HepG2 (cell line): ENCODE data around the gene COQ3. TPM values are rescaled to one million over a fixed set of nuclear protein-coding genes. Genes with fewer than 3 reads are reported as not detected.
A peak's percentile ranks its signal among the peaks of the same experiment; 100 is the strongest.

Source experiments
- ARNT2 ChIP-seq: sonication (generic); formaldehyde crosslinking; IDR thresholded peaks from 2 replicates; pipeline ENCODE4 v1.8.0; 2022; ENCODE audit warnings: mild to moderate bottlenecking, low read depth, missing genetic modification reagents, moderate library complexity
- LCORL ChIP-seq, 2 experiments: fragments of 450-650 bp in 1 of 2; sonication (generic) in 1 of 2; formaldehyde crosslinking in 1 of 2; IDR thresholded peaks; 2 replicates each; pipeline versions ENCODE4 v1.5.0 to v1.6.1; 2017 to 2020; ENCODE audit warnings: antibody characterized with exemption in 1 of 2, missing genetic modification reagents in 1 of 2
- MBNL3 ChIP-seq: fragments of 250-450 bp; sonication (Bioruptor Pico); conservative IDR thresholded peaks from 2 replicates; pipeline ENCODE4 v1.8.0; 2022; ENCODE audit warnings: mild to moderate bottlenecking, inconsistent platforms
- MTF1 ChIP-seq: sonication (generic); formaldehyde crosslinking; IDR thresholded peaks from 2 replicates; pipeline ENCODE4 v1.5.0; 2020; ENCODE audit warnings: missing genetic modification reagents
- PTBP1 ChIP-seq: fragments of 200-400 bp; formaldehyde crosslinking; IDR thresholded peaks from 2 replicates; pipeline ENCODE4 v1.6.1; 2018; ENCODE audit warnings: low read length, low read depth; ENCODE audit not compliant: poor library complexity, severe bottlenecking
- SNAPC2 ChIP-seq: sonication (generic); formaldehyde crosslinking; IDR thresholded peaks from 2 replicates; pipeline ENCODE4 v1.8.1; 2022; ENCODE audit warnings: mild to moderate bottlenecking, missing genetic modification reagents
- TBL1XR1 ChIP-seq: fragments of 150-350 bp; IDR thresholded peaks from 2 replicates; pipeline ENCODE4 v1.6.1; 2014; ENCODE audit warnings: borderline replicate concordance, low read length; ENCODE audit not compliant: partially characterized antibody
- ZBTB42 ChIP-seq: sonication (generic); formaldehyde crosslinking; IDR thresholded peaks from 2 replicates; pipeline ENCODE4 v1.5.0; 2020; ENCODE audit warnings: mild to moderate bottlenecking, missing genetic modification reagents
- ZFP36L1 ChIP-seq: sonication (generic); formaldehyde crosslinking; IDR thresholded peaks from 2 replicates; pipeline ENCODE4 v1.8.0; 2022; ENCODE audit warnings: mild to moderate bottlenecking, missing genetic modification reagents, moderate library complexity
- ZNF224 ChIP-seq: sonication (generic); formaldehyde crosslinking; IDR thresholded peaks from 2 replicates; pipeline ENCODE4 v1.5.0; 2020; ENCODE audit warnings: mild to moderate bottlenecking, missing genetic modification reagents
- ZNF335 ChIP-seq: sonication (generic); formaldehyde crosslinking; IDR thresholded peaks from 2 replicates; pipeline ENCODE4 v1.4.0; 2020; ENCODE audit warnings: missing genetic modification reagents
- ZNF337 ChIP-seq: sonication (generic); formaldehyde crosslinking; IDR thresholded peaks from 2 replicates; pipeline ENCODE4 v1.5.1; 2020; ENCODE audit warnings: missing genetic modification reagents, low read depth, mild to moderate bottlenecking, borderline replicate concordance
- ZNF547 ChIP-seq: sonication (generic); formaldehyde crosslinking; IDR thresholded peaks from 2 replicates; pipeline ENCODE4 v1.5.1; 2020; ENCODE audit warnings: mild to moderate bottlenecking, missing genetic modification reagents
- ZNF7 ChIP-seq: IDR thresholded peaks from 2 replicates; pipeline ENCODE4 v1.6.1; 2016; ENCODE audit warnings: missing biosample characterization, missing genetic modification reagents
- ZNF713 ChIP-seq: sonication (generic); formaldehyde crosslinking; IDR thresholded peaks from 2 replicates; pipeline ENCODE4 v1.4.0; 2020; ENCODE audit warnings: mild to moderate bottlenecking, missing genetic modification reagents
- polyA plus RNA-seq, 8 experiments: library from polyadenylated mRNA; depleted of rRNA in 3 of 8; stranded (reverse) in 7 of 8; unstranded in 1 of 8; fragments of >200 nt; fragmentation: Illumina TruSeq in 4 of 8; extraction: Trizol in 4 of 8; gene quantifications; 2 replicates each; pipeline versions ENCODE4 v1.2.1 to v1.2.3, GENCODE V29; 2011 to 2016; ENCODE audit warnings: low read depth in 4 of 8, missing spikeins in 1 of 8, mixed read lengths in 1 of 8; ENCODE audit not compliant: insufficient read depth in 1 of 8
- total RNA-seq, 5 experiments: library from RNA; depleted of rRNA; stranded (reverse); fragments of >200 nt; fragmentation: Illumina TruSeq; extraction: Trizol; gene quantifications; 2 replicates each; pipeline ENCODE4 v1.2.3, GENCODE V29; 2016; ENCODE audit warnings: low read depth in 1 of 5
- TF ChIP-seq, protein P1 (sequence below): sonication (generic); formaldehyde crosslinking; IDR thresholded peaks from 2 replicates; pipeline ENCODE4 v1.9.0; 2021; ENCODE audit warnings: missing genetic modification reagents, borderline replicate concordance
- TF ChIP-seq, protein P2 (sequence below): sonication (generic); formaldehyde crosslinking; IDR thresholded peaks from 2 replicates; pipeline ENCODE4 v1.5.0; 2020; ENCODE audit warnings: mild to moderate bottlenecking, missing genetic modification reagents
- TF ChIP-seq, protein P3 (sequence below): sonication (generic); formaldehyde crosslinking; IDR thresholded peaks from one replicate; pipeline ENCODE4 v1.5.1; 2020; ENCODE audit warnings: mild to moderate bottlenecking, missing genetic modification reagents; ENCODE audit errors: not compliant biosample characterization

COQ3 gene
- total and polyA plus RNA-seq, 2 of the 13 experiments (the other 11 are each of a cell fraction or from before 2014, with no cell fraction given): 5.3 to 20.5 TPM

DNA sequence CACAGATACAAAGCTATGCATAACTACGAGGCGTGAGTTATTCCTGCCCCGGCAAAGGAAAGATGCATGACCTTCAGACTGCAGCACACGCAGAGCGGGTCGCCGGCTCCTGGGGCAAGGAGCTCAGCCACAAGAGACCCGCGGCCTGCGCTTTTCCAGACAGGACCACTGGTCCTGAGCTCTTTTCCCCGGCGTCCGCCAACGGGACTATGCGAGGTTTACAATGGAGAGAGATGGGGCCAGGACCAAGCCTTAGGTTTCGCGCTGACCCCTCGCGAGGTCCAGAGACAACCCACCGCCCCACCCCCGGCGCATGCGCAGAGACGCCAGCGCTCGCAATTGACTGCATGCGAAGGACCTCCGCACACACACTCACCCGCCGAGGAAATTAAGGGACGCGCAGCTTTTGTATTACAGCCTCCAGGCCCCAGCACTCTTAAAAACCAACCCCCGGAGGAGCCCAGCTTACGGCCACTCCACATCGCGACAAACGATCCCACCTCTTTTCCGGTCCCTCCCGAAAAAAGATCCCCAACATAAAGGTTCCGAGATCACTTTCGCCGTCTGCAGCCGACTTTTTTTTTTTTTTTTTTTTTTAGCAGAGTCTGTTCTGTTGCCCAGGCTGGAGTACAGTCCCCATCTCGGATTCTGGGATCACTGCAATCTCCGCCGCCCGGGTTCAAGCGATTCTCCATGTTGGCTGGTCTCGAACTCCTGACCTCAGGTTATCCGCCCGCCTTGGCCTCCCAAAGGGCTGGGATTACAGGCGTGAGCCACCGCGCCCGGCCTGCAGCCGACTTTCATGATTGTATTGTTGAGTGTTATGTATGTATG lies at the start of gene COQ3 (continued):
- TF ChIP-seq ARNT2 (CRISPR knock-in tag): no peak
- no peak for TF ChIP-seq MTF1 (CRISPR knock-in tag)
- TF ChIP-seq, protein P1, sequence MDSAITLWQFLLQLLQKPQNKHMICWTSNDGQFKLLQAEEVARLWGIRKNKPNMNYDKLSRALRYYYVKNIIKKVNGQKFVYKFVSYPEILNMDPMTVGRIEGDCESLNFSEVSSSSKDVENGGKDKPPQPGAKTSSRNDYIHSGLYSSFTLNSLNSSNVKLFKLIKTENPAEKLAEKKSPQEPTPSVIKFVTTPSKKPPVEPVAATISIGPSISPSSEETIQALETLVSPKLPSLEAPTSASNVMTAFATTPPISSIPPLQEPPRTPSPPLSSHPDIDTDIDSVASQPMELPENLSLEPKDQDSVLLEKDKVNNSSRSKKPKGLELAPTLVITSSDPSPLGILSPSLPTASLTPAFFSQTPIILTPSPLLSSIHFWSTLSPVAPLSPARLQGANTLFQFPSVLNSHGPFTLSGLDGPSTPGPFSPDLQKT (CRISPR knock-in tag): no peak
- peak; percentile 73 for TF ChIP-seq ZNF547 (CRISPR knock-in tag)
- TF ChIP-seq ZBTB42 (CRISPR knock-in tag): no peak
- no peak for TF ChIP-seq ZNF335 (CRISPR knock-in tag)
- no peak for TF ChIP-seq ZNF713 (CRISPR knock-in tag)
- no peak for TF ChIP-seq MBNL3 (CRISPR knock-in tag)
- peak; percentile 32; the same call in 1 of the 2 replicates for TF ChIP-seq ZNF224
- TF ChIP-seq, protein P2, sequence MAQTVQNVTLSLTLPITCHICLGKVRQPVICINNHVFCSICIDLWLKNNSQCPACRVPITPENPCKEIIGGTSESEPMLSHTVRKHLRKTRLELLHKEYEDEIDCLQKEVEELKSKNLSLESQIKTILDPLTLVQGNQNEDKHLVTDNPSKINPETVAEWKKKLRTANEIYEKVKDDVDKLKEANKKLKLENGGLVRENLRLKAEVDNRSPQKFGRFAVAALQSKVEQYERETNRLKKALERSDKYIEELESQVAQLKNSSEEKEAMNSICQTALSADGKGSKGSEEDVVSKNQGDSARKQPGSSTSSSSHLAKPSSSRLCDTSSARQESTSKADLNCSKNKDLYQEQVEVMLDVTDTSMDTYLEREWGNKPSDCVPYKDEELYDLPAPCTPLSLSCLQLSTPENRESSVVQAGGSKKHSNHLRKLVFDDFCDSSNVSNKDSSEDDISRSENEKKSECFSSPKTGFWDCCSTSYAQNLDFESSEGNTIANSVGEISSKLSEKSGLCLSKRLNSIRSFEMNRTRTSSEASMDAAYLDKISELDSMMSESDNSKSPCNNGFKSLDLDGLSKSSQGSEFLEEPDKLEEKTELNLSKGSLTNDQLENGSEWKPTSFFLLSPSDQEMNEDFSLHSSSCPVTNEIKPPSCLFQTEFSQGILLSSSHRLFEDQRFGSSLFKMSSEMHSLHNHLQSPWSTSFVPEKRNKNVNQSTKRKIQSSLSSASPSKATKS (CRISPR knock-in tag): 0 out of 2 replicates have a peak, but pooled peaks have one; percentile 70
- no peak for TF ChIP-seq TBL1XR1
- no peak for TF ChIP-seq PTBP1
- no peak for TF ChIP-seq ZNF7 (CRISPR knock-in tag)
- TF ChIP-seq LCORL (IDR thresholded peaks at IDR 0.05): no peak
- TF ChIP-seq LCORL (CRISPR knock-in tag; IDR thresholded peaks at IDR 0.05): no peak
- no peak for TF ChIP-seq SNAPC2 (CRISPR knock-in tag)
- no peak for TF ChIP-seq ZNF337 (CRISPR knock-in tag)
- TF ChIP-seq, protein P3, sequence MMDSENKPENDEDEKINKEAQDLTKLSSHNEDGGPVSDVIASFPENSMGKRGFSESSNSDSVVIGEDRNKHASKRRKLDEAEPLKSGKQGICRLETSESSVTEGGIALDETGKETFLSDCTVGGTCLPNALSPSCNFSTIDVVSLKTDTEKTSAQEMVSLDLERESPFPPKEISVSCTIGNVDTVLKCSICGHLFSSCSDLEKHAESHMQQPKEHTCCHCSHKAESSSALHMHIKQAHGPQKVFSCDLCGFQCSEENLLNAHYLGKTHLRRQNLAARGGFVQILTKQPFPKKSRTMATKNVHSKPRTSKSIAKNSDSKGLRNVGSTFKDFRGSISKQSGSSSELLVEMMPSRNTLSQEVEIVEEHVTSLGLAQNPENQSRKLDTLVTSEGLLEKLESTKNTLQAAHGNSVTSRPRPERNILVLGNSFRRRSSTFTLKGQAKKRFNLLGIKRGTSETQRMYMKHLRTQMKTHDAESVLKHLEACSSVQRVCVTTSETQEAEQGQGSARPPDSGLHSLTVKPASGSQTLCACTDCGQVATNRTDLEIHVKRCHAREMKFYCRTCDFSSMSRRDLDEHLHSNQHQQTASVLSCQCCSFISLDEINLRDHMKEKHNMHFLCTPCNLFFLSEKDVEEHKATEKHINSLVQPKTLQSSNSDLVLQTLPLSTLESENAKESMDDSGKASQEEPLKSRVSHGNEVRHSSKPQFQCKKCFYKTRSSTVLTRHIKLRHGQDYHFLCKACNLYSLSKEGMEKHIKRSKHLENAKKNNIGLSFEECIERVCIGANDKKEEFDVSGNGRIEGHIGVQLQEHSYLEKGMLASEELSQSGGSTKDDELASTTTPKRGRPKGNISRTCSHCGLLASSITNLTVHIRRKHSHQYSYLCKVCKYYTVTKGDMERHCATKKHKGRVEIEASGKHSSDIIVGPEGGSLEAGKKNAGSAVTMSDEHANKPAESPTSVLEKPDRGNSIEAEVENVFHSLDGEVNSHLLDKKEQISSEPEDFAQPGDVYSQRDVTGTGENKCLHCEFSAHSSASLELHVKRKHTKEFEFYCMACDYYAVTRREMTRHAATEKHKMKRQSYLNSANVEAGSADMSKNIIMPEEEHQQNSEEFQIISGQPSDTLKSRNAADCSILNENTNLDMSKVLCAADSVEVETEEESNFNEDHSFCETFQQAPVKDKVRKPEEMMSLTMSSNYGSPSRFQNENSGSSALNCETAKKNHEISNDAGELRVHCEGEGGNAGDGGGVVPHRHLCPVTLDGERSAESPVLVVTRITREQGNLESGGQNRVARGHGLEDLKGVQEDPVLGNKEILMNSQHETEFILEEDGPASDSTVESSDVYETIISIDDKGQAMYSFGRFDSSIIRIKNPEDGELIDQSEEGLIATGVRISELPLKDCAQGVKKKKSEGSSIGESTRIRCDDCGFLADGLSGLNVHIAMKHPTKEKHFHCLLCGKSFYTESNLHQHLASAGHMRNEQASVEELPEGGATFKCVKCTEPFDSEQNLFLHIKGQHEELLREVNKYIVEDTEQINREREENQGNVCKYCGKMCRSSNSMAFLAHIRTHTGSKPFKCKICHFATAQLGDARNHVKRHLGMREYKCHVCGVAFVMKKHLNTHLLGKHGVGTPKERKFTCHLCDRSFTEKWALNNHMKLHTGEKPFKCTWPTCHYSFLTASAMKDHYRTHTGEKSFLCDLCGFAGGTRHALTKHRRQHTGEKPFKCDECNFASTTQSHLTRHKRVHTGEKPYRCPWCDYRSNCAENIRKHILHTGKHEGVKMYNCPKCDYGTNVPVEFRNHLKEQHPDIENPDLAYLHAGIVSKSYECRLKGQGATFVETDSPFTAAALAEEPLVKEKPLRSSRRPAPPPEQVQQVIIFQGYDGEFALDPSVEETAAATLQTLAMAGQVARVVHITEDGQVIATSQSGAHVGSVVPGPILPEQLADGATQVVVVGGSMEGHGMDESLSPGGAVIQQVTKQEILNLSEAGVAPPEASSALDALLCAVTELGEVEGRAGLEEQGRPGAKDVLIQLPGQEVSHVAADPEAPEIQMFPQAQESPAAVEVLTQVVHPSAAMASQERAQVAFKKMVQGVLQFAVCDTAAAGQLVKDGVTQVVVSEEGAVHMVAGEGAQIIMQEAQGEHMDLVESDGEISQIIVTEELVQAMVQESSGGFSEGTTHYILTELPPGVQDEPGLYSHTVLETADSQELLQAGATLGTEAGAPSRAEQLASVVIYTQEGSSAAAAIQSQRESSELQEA (CRISPR knock-in tag): no peak
- no peak for TF ChIP-seq ZFP36L1 (CRISPR knock-in tag)
